Activated T-helper 9 cell treated with anti-CD3 and anti-CD28 coated beads, Interleukin-2, amount 50 U/mL, for 16 hours (primary cell): ENCODE measurements around the gene RRAS2.
A peak's percentile ranks its signal among the peaks of the same experiment; 100 is the strongest.
"Not testable (repeated sequence)": the region's sequence is repeated elsewhere in the genome, so short reads cannot be mapped to it uniquely, and the experiment has no call there.

ENCODE experiments used
- DNase-seq: peaks from one replicate; pipeline ENCODE4 v3.0.0-alpha.2; 2020; ENCODE audit warnings: low read depth

The RRAS2 gene

GRCh38 chr11:14358729-14359439 is at the start of gene RRAS2:
TSS of gene RRAS2 (minus strand) at chr11:14359183. CDS start at chr11:14358870, 313 bp downstream.
- peak; percentile 75 for DNase-seq

DNA sequence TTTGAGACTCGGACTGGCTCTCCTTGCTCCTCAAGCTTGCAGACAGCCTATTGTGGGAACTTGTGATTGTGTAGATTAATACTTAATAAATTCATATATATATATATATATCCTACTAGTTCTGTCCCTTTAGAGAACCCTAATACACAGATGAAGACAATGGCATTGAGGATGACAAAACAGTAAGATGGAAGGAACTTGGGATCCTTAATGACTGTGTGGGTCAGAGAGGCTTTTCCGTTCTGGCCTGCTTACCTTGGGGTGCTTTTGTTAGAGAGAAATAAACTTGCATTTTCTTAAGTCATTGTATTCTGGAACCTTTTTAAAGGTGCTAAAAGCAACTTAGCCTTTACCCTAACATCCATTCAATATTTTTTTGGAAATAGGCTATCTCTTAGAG is 49.6 kb upstream of the RRAS2 start:
- DNase-seq = no peak

DNA sequence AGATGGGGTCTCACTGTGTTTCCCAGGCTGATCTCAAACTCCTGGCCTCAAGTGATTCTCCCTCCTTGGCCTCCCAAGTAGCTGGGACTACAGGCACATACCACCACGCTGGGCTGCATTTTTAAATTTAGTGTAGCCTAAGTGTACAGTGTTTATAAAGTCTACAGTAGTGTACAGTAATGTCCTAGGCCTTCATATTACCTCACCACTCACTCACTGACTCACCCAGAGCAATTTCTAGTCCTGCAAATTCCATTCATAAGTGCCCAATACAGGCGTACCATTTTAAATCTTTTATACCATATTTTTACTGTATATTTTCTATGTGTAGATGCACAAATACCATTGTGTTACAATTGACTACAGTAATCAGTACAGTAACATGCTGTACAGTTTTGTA is 47.1 kb upstream of the RRAS2 start:
- DNase-seq = not testable (repeated sequence)

DNA sequence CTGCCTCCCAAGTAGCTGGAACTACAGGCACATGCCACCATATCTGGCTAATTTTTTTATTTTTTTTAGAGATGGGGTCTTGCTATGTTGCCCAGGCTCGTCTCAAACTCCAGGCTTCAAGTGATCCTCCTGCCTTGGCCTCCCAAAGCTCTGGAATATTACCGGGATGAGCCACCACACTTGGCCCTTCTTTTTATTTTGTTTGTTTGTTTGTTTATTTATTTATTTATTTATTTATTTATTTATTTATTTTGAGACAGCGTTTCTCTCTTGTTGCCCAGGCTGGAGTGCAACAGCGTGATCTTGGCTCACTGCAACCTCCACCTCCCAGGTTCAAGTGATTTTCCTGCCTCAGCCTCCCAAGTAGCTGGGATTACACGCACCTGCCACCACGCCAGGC is 44.5 kb upstream of the RRAS2 start:
- not testable (repeated sequence) for DNase-seq

DNA sequence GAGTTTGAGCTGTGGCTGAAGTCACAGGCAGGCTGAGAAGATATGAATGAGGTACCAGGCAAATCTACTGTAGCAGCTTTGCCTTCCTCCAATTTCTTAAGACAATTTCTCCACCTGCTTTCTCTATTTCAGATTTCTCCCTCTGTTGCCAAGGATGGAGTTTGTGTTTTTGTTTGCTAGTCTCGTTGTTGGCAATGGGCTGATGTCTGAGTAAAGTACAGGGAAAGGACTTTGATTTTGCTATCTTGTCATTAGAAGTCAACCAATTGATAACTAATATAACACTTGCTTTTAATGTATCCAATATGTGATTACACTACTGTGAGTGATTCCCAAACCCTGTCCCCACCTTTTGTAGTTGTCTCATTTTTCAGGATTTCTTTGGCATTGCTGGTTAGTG is 40.1 kb upstream of the RRAS2 start:
- DNase-seq = no peak

DNA sequence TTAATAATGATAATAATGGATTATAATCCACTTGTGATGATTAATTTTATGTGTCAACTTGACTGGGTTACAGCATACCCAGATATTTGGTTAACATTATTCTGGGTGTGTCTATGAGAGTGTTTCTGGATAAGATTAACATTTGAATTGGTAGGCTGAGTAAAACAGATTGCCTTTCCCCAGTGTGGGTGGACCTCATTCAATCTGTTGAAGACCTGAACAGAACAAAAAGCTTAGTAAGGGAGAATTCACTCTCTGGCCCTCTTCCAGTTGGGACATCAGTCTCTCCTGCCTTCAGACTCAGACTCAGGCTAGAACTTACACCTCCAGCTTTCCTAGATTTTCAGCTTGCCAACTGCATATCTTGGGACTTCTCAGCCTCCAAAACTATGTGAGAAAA is 37.3 kb upstream of the RRAS2 start:
- DNase-seq = no peak

DNA sequence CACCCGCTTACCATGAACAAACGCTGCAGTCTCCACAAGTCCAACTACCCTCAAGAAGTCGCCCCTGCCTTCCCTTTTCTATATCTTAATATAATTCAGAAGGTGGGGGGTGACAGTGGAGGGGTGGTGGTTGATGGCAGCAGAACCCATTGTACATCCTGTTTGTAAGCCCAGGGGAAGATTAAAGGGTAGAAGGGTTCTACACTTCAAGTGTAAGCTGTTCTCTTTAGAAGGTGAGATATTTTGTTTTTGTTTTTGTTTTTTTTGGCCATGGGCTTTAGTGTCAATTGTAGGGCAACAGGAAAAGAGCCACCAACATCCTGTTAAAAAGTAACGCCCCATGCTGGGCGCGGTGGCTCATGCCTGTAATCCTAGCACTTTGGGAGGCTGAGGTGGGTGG is 34.9 kb upstream of the RRAS2 start:
- no peak for DNase-seq

DNA sequence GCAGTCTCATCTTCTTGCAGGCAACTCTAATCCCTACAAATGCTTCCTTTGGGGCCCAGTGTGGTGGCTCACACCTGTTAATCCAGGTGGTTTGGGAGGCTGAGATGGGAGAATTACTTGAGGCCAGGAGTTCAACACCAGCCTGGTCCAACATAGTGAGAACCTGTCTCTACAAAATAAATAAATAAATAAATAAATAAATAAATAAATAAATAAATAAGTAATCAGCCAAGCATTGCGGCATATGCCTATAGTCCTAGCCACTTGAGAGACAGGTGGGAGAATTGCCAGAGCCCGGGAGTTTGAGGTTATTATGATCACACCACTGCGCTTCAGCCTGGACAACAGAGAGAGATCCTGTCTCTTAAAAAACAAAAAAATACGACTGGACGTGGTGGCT is 34.1 kb upstream of the RRAS2 start:
- no peak for DNase-seq

GRCh38 chr11:14390669-14391068 is 31.7 kb upstream of the RRAS2 start:
- no peak for DNase-seq

- no peak for DNase-seq
These were observed 29.4 kb upstream of the RRAS2 start for GRCh38 chr11:14388352-14388751.

GRCh38 chr11:14386895-14387480 is 28.0 kb upstream of the RRAS2 start:
- DNase-seq = no peak

DNA sequence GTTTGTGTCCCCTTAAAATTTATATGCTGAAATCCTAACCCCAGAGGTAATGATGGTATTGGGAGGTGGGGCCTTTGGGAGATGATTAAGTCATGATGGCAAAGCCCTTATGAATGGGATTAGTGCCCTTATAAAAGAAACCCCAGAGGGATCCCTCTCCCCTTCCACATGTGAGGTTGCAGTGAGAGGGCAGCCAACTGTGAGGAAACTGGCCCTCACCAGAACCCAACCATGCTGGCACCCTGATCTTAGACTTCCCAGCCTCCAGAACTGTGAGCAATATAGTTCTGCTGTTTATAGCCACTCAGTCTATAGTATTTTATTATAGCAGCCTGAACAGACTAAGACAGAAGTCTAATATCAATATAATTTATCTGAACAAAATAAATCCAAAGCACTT is 27.1 kb upstream of the RRAS2 start:
- no peak for DNase-seq

DNA sequence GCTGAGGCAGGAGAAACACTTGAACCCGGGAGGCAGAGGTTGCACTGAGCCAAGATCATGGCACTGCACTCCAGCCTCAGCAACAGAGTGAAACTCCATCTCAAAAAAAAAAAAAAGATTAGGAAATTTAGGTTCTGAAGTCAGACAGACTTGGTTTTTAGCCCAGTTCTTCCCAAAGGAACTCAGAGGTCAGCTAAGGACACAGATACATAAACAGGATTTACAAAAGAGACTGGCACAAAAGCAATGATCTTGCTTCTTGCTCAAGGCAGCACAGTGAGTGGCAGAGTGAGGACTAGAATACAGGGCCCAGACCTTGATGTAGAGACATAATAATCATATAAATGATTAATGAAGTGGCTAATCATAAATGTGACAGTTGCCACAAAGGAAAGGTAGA is 25.4 kb upstream of the RRAS2 start:
- no peak for DNase-seq

GRCh38 chr11:14381968-14382367 is 23.0 kb upstream of the RRAS2 start:
- DNase-seq = no peak

- DNase-seq = peak; percentile 14
These were observed 22.1 kb upstream of the RRAS2 start for GRCh38 chr11:14380947-14381561.

GRCh38 chr11:14380125-14380936 is 21.3 kb upstream of the RRAS2 start:
- DNase-seq = no peak

DNA sequence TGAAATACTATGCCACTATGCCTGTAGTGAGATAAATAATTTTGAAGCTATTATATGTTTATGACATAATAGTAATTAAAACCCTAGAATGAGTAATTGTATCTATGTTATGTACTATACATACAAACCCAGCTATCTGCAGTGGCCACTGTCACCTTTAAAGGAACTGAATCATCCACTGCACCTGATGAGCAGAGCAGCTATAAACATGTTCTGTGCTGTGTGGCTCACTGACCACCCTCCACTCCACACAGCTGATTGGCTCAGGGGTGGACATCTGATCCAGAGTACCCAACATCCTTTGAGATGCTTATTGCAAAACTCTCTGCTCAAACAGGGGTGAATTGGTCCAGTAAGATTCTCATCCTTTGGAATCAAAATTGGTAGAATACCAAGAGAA is 19.2 kb upstream of the RRAS2 start:
- DNase-seq = no peak

GRCh38 chr11:14376920-14377319 is 17.9 kb upstream of the RRAS2 start:
- DNase-seq = no peak

GRCh38 chr11:14374922-14375830 is 16.2 kb upstream of the RRAS2 start:
- DNase-seq = no peak

GRCh38 chr11:14373941-14374646 is 15.1 kb upstream of the RRAS2 start:
- no peak for DNase-seq

DNA sequence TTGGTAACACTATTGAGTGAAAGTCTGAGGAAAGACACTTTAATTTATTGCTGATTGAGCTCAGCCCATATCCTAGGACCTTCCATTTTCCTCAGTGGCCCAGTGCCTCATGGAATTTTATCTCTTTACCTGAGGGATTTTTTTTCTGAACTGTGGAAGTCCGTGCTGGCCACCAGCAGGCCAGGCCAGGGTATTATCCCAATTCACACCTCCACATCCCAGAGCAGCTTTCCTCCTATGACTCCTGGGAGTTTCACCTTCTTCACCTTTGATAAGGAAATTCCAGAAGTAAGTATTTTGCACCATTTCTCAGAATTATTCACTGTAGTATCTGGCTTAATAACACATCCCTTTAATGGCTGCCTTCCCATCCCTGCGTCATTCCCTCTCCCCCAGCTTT is 13.0 kb upstream of the RRAS2 start:
- no peak for DNase-seq
